Left kidney (tissue), 2 donors: ENCODE measurements around the gene HDGF. TPM values are rescaled to one million over a fixed set of nuclear protein-coding genes. Genes with fewer than 3 reads are reported as not detected.

Experiments used
- DNase-seq: peaks from one replicate; pipeline ENCODE4 v3.0.0-alpha.2; 2013
- polyA plus RNA-seq: library from polyadenylated mRNA; unstranded; fragments of 120-200 nt; gene quantifications from one replicate; pipeline ENCODE4 v1.2.1, GENCODE V29; 2013; ENCODE audit not compliant: insufficient read length

Gene HDGF
- polyA plus RNA-seq, 1 donor: 248 TPM

GRCh38 chr1:156700736-156701531 lies 50.5 kb downstream of the HDGF start:
- no peak for DNase-seq

- no peak for DNase-seq
Measured at GRCh38 chr1:156698995-156699394, 52.5 kb downstream of the HDGF start.

GRCh38 chr1:156697481-156697880 lies 54.0 kb downstream of the HDGF start:
- DNase-seq: no peak

- no peak for DNase-seq
Measured at GRCh38 chr1:156696755-156697154, 54.7 kb downstream of the HDGF start.

DNA sequence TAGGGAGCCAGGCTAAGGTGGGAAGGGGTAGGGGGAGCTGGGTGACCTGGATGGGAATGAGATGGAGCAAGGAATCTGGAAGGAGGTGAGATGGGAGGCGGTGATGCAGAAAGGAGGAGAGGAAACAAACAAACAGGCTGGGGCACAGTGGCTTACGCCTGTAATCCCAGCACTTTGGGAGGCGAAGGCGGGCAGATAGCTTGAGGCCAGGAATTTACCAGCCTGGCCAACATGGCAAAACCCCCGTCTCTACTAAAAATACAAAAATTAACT lies 56.8 kb downstream of the HDGF start:
- DNase-seq: no peak

DNA sequence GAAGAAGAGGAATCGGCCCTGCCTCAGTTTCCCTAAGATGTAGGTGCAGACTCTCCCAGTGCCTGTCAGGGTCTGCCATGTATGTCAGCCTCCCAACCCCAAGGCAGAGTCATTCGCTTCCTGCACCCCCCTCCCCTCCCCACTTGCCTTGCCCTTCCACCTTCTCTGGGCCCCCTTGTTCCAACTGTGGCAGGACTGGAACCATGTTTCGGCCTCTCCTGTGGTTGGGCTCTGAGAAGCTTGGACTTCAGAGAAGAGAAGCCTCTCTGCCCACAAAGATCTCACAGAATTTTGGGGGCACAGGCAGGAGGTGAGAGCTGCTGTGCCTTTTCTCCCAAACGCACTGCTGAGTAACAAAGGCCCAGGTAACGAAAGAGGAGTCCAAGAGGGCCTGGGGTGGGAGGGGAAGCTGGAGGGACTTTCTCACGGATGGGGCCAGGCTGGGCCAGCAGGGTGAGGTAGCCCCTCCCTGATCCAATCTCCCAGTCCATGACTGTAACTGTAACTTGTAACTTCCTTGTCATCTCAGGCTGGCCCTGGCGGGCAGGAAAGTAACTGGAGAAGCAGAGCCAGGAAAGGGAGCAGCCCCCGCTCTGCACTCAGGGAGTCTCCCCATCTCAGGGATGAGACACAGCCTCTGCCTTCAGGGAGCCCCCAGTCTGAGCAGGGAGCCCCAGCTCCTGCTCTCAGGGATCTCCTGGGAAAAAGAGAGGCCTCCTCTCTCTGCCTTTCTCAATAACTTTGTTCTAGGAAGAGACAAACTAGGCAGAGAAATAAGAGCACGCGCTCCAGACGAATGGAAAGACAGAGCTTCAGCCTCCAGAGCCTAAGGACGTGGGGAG lies 57.4 kb downstream of the HDGF start:
- DNase-seq: no peak

GRCh38 chr1:156692925-156693847 lies 58.3 kb downstream of the HDGF start:
- DNase-seq: peak; percentile 90

- peak; percentile 30 for DNase-seq
Measured at GRCh38 chr1:156692441-156692924, 59.0 kb downstream of the HDGF start.

Other genes starting within 250 kb of the HDGF start
- gene IQGAP3, start 179.1 kb downstream of the HDGF start, polyA plus RNA-seq: 22.8 TPM
- 1.6 TPM for gene TTC24, start 172.0 kb downstream of the HDGF start, polyA plus RNA-seq
- gene NAXE, start 159.9 kb downstream of the HDGF start, polyA plus RNA-seq: 62.1 TPM
- gene GPATCH4, start 150.2 kb downstream of the HDGF start, polyA plus RNA-seq: 36.9 TPM
- 0.63 TPM for gene HAPLN2, start 132.3 kb downstream of the HDGF start, polyA plus RNA-seq
- 0.08 TPM for gene BCAN, start 109.6 kb downstream of the HDGF start, polyA plus RNA-seq
- gene NES, start 74.3 kb downstream of the HDGF start, polyA plus RNA-seq: 146 TPM
- 85.6 TPM for gene CRABP2, start 46.1 kb downstream of the HDGF start, polyA plus RNA-seq
- 48.4 TPM for gene METTL25B, start 23.2 kb downstream of the HDGF start, polyA plus RNA-seq
- gene ISG20L2, start 22.9 kb downstream of the HDGF start, polyA plus RNA-seq: 48.5 TPM
- 62.5 TPM for gene MRPL24, start 10.6 kb downstream of the HDGF start, polyA plus RNA-seq
- gene PRCC, start 15.9 kb upstream of the HDGF start, polyA plus RNA-seq: 116 TPM
- gene SH2D2A, start 65.2 kb upstream of the HDGF start, polyA plus RNA-seq: 0.52 TPM
- gene INSRR, start 107.4 kb upstream of the HDGF start, polyA plus RNA-seq: 1.8 TPM
- 1.2 TPM for gene NTRK1, start 109.2 kb upstream of the HDGF start, polyA plus RNA-seq
- 21.1 TPM for gene PEAR1, start 142.0 kb upstream of the HDGF start, polyA plus RNA-seq
- 0.83 TPM for gene LRRC71, start 169.0 kb upstream of the HDGF start, polyA plus RNA-seq